GM12878 (cell line): ENCODE data around the gene PRKRIP1. TPM values are rescaled to one million over a fixed set of nuclear protein-coding genes. Genes with fewer than 3 reads are reported as not detected.
"Not testable (repeated sequence)": the region's sequence is repeated elsewhere in the genome, so short reads cannot be mapped to it uniquely, and the experiment has no call there.

Experiments used
- ATAC-seq: fragments of 200-7000 bp; cut with Tn5 transposase; 3 replicates; pipeline ENCODE4 v1.9.1; 2020; ENCODE audit warnings: mild to moderate bottlenecking, moderate library complexity
- BruUV-seq: library from RNA; stranded (reverse); fragments of 400-500 nt; replicated peaks from 2 replicates; lab custom pipeline; 2021; lab: Mats Ljungman, UMichigan
- CTCF ChIA-PET: fragments of 300-600 bp; sonication (Branson Sonifier 250); formaldehyde crosslinking; extraction: SDS; loops from one replicate; lab custom pipeline; 2021; ENCODE audit warnings: inconsistent platforms; lab: Yijun Ruan, JAX
- POLR2A ChIA-PET: fragments of 350-600 bp; formaldehyde crosslinking; extraction: SDS; loops from one replicate; lab custom pipeline; 2021; ENCODE audit warnings: inconsistent platforms; lab: Charles Lee
- RAD21 ChIA-PET: fragments of 300-600 bp; sonication (Branson Sonifier 250); formaldehyde crosslinking; loops from one replicate; lab custom pipeline; 2023; ENCODE audit warnings: antibody characterized with exemption; ENCODE audit not compliant: unreplicated experiment; lab: Charles Lee
- SMC1A ChIA-PET: fragments of 300-600 bp; sonication (Branson Sonifier 250); formaldehyde crosslinking; loops from one replicate; lab custom pipeline; 2023; ENCODE audit not compliant: unreplicated experiment, uncharacterized antibody; lab: Charles Lee
- DNase-seq: peaks from one replicate; pipeline ENCODE4 v3.0.0-alpha.2; 2011; ENCODE audit warnings: low read depth, low spot score
- FAIRE-seq: peaks from 3 replicates; lab custom pipeline; 2011; peaks lifted over from hg19 to GRCh38; lab: Jason Lieb, UNC
- H2AFZ ChIP-seq: 2 replicates; pipeline ENCODE4 v1.6.0; 2011; ENCODE audit warnings: low read depth, low read length, control low read depth; ENCODE audit not compliant: control insufficient read depth
- H3K27ac ChIP-seq: 2 replicates; pipeline ENCODE4 v1.5.1; 2011; ENCODE audit warnings: control low read depth; ENCODE audit not compliant: control insufficient read depth, insufficient read depth
- H3K27me3 ChIP-seq, 2 experiments: replicated peaks in 1 of 2; 2 replicates each; pipeline versions ENCODE4 v1.6.0 to v1.6.1; 2011; ENCODE audit warnings: low read length in 1 of 2; ENCODE audit not compliant: control insufficient read depth in 2 of 2, insufficient read depth in 2 of 2
- H3K36me3 ChIP-seq, 2 experiments: 2 replicates each; pipeline ENCODE4 v1.5.1; 2011; ENCODE audit warnings: low read length in 1 of 2; ENCODE audit not compliant: control insufficient read depth in 2 of 2, insufficient read depth in 2 of 2
- H3K4me1 ChIP-seq: 2 replicates; pipeline ENCODE4 v1.6.1; 2011; ENCODE audit warnings: mild to moderate bottlenecking, low read length, moderate library complexity, mixed read lengths; ENCODE audit not compliant: control insufficient read depth, insufficient read depth
- H3K4me2 ChIP-seq: 2 replicates; pipeline ENCODE4 v1.6.0; 2011; ENCODE audit warnings: control low read depth; ENCODE audit not compliant: control insufficient read depth, insufficient read depth
- H3K4me3 ChIP-seq: fragments of 200-600 bp; sonication (generic); 2 replicates; pipeline ENCODE4 v1.5.1; 2016
- H3K79me2 ChIP-seq: 2 replicates; pipeline ENCODE4 v1.6.0; 2011; ENCODE audit warnings: low read length; ENCODE audit not compliant: control insufficient read depth, insufficient read depth
- H3K9ac ChIP-seq: 2 replicates; pipeline ENCODE4 v1.8.0; 2011; ENCODE audit warnings: low read length, control low read depth, mixed read lengths; ENCODE audit not compliant: control insufficient read depth, insufficient read depth
- H3K9me3 ChIP-seq: replicated peaks from 3 replicates; pipeline ENCODE4 v1.5.1; 2011; ENCODE audit warnings: mild to moderate bottlenecking, low read length; ENCODE audit not compliant: control insufficient read depth, insufficient read depth
- H4K20me1 ChIP-seq: 2 replicates; pipeline ENCODE4 v1.6.0; 2011; ENCODE audit not compliant: control insufficient read depth, insufficient read depth
- BACH1 ChIP-seq: fragments of 450-650 bp; IDR thresholded peaks from 2 replicates; pipeline ENCODE4 v1.6.1; 2017; ENCODE audit warnings: mild to moderate bottlenecking, borderline replicate concordance
- CBFB ChIP-seq: IDR thresholded peaks from 2 replicates; pipeline ENCODE4 v1.6.1; 2016; ENCODE audit warnings: antibody characterized with exemption, low read depth
- EED ChIP-seq: sonication (generic); IDR thresholded peaks from 2 replicates; pipeline ENCODE4 v1.6.1; 2016; ENCODE audit warnings: antibody characterized with exemption, low read depth
- EP300 ChIP-seq, 2 experiments: fragments of 150-350 bp in 1 of 2; IDR thresholded peaks; 2 replicates each; pipeline ENCODE4 v1.6.1; 2011 to 2012; ENCODE audit warnings: low read depth in 2 of 2, low read length in 2 of 2, borderline replicate concordance in 1 of 2, improper control_type of control experiment in 1 of 2, inconsistent platforms in 1 of 2; ENCODE audit not compliant: control insufficient read depth in 1 of 2
- HCFC1 ChIP-seq: fragments of 150-350 bp; IDR thresholded peaks from 2 replicates; pipeline ENCODE4 v1.6.1; 2014; ENCODE audit warnings: low read length
- IKZF2 ChIP-seq, 2 experiments: fragments of 450-650 bp; IDR thresholded peaks; 2 replicates each; pipeline ENCODE4 v1.6.1; 2017; ENCODE audit warnings: mild to moderate bottlenecking in 2 of 2, moderate library complexity in 2 of 2
- JUNB ChIP-seq: IDR thresholded peaks from 2 replicates; pipeline ENCODE4 v1.6.1; 2016; ENCODE audit warnings: antibody characterized with exemption, mild to moderate bottlenecking
- NR2C1 ChIP-seq: fragments of 450-650 bp; IDR thresholded peaks from 2 replicates; pipeline ENCODE4 v1.6.1; 2017; ENCODE audit warnings: antibody characterized with exemption, mild to moderate bottlenecking, moderate library complexity
- NRF1 ChIP-seq: conservative IDR thresholded peaks from 2 replicates; pipeline ENCODE4 v1.6.1; 2011; ENCODE audit warnings: mild to moderate bottlenecking, low read depth, low read length, improper control_type of control experiment
- RUNX3 ChIP-seq: IDR thresholded peaks from 2 replicates; pipeline ENCODE4 v1.6.1; 2012; ENCODE audit warnings: low read length, inconsistent platforms
- TCF12 ChIP-seq: IDR thresholded peaks from 2 replicates; pipeline ENCODE4 v1.6.1; 2011; ENCODE audit warnings: low read depth, mild to moderate bottlenecking, low read length
- WRNIP1 ChIP-seq: IDR thresholded peaks from 2 replicates; pipeline ENCODE4 v1.6.1; 2011; ENCODE audit warnings: low read depth, low read length, improper control_type of control experiment, borderline replicate concordance
- ZNF384 ChIP-seq: IDR thresholded peaks from 2 replicates; pipeline ENCODE4 v1.6.1; 2012; ENCODE audit warnings: low read depth, mild to moderate bottlenecking, low read length, improper control_type of control experiment, borderline replicate concordance
- WGBS: methylation state at CpG from one replicate; pipeline ENCODE4 v1.1.6; 2016; ENCODE audit warnings: low lambda C conversion rate; ENCODE audit not compliant: insufficient replicate concordance, insufficient coverage; ENCODE audit errors: missing lambda C conversion rate; 5-methylcytosine and 5-hydroxymethylcytosine counted together
- in situ Hi-C: fragments of 300-500 bp; cut with MboI; formaldehyde crosslinking; loops from 9 replicates; pipeline ENCODE4 v1.14.3; 2018; ENCODE audit warnings: mixed read lengths
- intact Hi-C: fragments of 100-400 bp; cut with micrococcal nuclease; formaldehyde crosslinking; loops from one replicate; pipeline ENCODE4 v1.14.2; 2022; ENCODE audit not compliant: unreplicated experiment
- polyA plus RNA-seq, 11 experiments: library from polyadenylated mRNA; depleted of rRNA in 4 of 11; unstranded in 6 of 11; stranded (reverse) in 5 of 11; fragments of >200 nt; fragmentation: Nextera tagmentation in 4 of 11; fragmentation: Illumina TruSeq in 1 of 11; extraction: Ambion mirVana in 4 of 11; extraction: Trizol in 1 of 11; gene quantifications; 1 replicate in 1 of 11; 2 replicates in 10 of 11; pipeline versions ENCODE4 v1.2.1 to v1.2.3, GENCODE V29; 2011 to 2016; ENCODE audit warnings: inconsistent platforms in 2 of 11, missing spikeins in 2 of 11, low read depth in 1 of 11
- total RNA-seq, 4 experiments: library from RNA; depleted of rRNA in 3 of 4; stranded (reverse); fragments of >200 nt in 3 of 4; fragmentation: Illumina TruSeq in 1 of 4; extraction: Trizol in 1 of 4; gene quantifications; 2 replicates each; pipeline versions ENCODE4 v1.2.1 to v1.2.3, GENCODE V29; 2013 to 2021

PRKRIP1 gene
- total and polyA plus RNA-seq, 10 of the 15 experiments (the other 5 are each of a cell fraction or from before 2014, with no cell fraction given): 17.0 to 38.4 (median 25.5) TPM

GRCh38 chr7:102376964-102377466 is 19.1 kb upstream of the PRKRIP1 start:
- TF ChIP-seq BACH1 (no peak), CBFB (0 out of 2 replicates have a peak, but pooled peaks have one; percentile 53), ZNF384 (no peak), IKZF2 (IDR thresholded peaks at IDR 0.05) (no peak), JUNB (peak; percentile 56), HCFC1 (no peak), WRNIP1 (no peak), EED (peak; percentile 33; the same call in 1 of the 2 replicates), RUNX3 (peak; percentile 85), TCF12 (no peak), EP300 (IDR thresholded peaks at IDR 0.05; ENCODE audit: borderline replicate concordance in 1 of 2, control insufficient read depth in 1 of 2, low read depth in 2 of 2, low read length in 2 of 2) (no peak), NR2C1 (no peak), NRF1 (no peak)
- 49% methylated on average over 6 of the region's 6 CpGs for WGBS

GRCh38 chr7:102380837-102381236 is 15.3 kb upstream of the PRKRIP1 start:
- intact Hi-C loops, H2AFZ ChIP-seq, H3K4me1 ChIP-seq, RAD21 ChIA-PET, H4K20me1 ChIP-seq, H3K79me2 ChIP-seq, H3K9me3 ChIP-seq, FAIRE-seq, H3K4me2 ChIP-seq, ATAC-seq, SMC1A ChIA-PET, H3K27me3 ChIP-seq, H3K27ac ChIP-seq, BruUV-seq, DNase-seq, H3K9ac ChIP-seq, H3K4me3 ChIP-seq: not testable (repeated sequence)
- ChIA-PET POLR2A (interaction anchor here (1.0 kb wide), 1 partner anchor 17 kb away, joined by 5 read pairs; no protein-coding TSS in a partner anchor), CTCF (interaction anchor here (1.0 kb wide), 1 partner anchor 11 kb away, joined by 3 read pairs; no protein-coding TSS in a partner anchor)
- H3K36me3 ChIP-seq: peaks cover 6 to 16% of the 10 kb centered on the region in 2 experiments
- 94% methylated on average over 7 of the region's 8 CpGs for WGBS
- in situ Hi-C loops: loop anchor here (10.0 kb wide), 1 partner anchor 776 kb away; no protein-coding TSS in a partner anchor

More at GRCh38 chr7:102376964-102377466, 19.1 kb upstream of the PRKRIP1 start:
- H3K4me1 ChIP-seq: no peaks in the 10 kb centered on the region
- no peak overlapping the region for H3K4me3 ChIP-seq
- H3K79me2 ChIP-seq: peaks cover 2% of the 10 kb centered on the region
- RAD21 ChIA-PET: no interaction called here
- POLR2A ChIA-PET: no interaction called here
- H3K4me2 ChIP-seq: no peak overlapping the region
- DNase-seq: no peak
- H3K9me3 ChIP-seq: no peaks in the 10 kb centered on the region
- H3K27ac ChIP-seq: no peak overlapping the region
- H2AFZ ChIP-seq: no peak overlapping the region
- ATAC-seq: no peak
- H3K27me3 ChIP-seq: no peaks in the 10 kb centered on the region
- no peaks in the 10 kb centered on the region for H4K20me1 ChIP-seq
- H3K36me3 ChIP-seq: peaks cover 6 to 12% of the 10 kb centered on the region in 2 experiments
- SMC1A ChIA-PET: no interaction called here
- intact Hi-C loops (no loop called here), in situ Hi-C loops (no loop called here)
- CTCF ChIA-PET: no interaction called here
- H3K9ac ChIP-seq: no peak overlapping the region
- FAIRE-seq: no peak
- BruUV-seq: no TSS peak
